Stomach smooth muscle (tissue), 2 donors: ENCODE measurements around the gene POLR3C.
A peak's percentile ranks its signal among the peaks of the same experiment; 100 is the strongest.

Experiments used
- H3K27ac ChIP-seq: one replicate; pipeline ENCODE4 v1.7.0; 2013; ENCODE audit warnings: mild to moderate bottlenecking, low read length, inconsistent platforms
- H3K27me3 ChIP-seq, 2 donors: one replicate each; pipeline ENCODE4 v1.7.0; 2013; ENCODE audit warnings: low read length in 2 of 2; ENCODE audit not compliant: insufficient read depth in 2 of 2, control insufficient read depth in 1 of 2
- H3K36me3 ChIP-seq, 2 donors: one replicate each; pipeline ENCODE4 v1.7.0; 2013; ENCODE audit warnings: low read length in 2 of 2; ENCODE audit not compliant: control insufficient read depth in 2 of 2, insufficient read depth in 2 of 2
- H3K4me1 ChIP-seq: one replicate; pipeline ENCODE4 v1.7.0; 2013; ENCODE audit warnings: low read length; ENCODE audit not compliant: control insufficient read depth, insufficient read depth
- H3K4me3 ChIP-seq, 2 donors: one replicate each; pipeline ENCODE4 v1.7.0; 2013; ENCODE audit warnings: low read length in 2 of 2
- H3K9ac ChIP-seq, 2 donors: one replicate each; pipeline ENCODE4 v1.7.0; 2013; ENCODE audit warnings: low read length in 2 of 2, mild to moderate bottlenecking in 1 of 2
- H3K9me3 ChIP-seq, 2 donors: one replicate each; pipeline ENCODE4 v1.7.0; 2013; ENCODE audit warnings: low read length in 2 of 2; ENCODE audit not compliant: control insufficient read depth in 2 of 2
- donor health status: healthy.
- donor health status: Pancreatic carcinoma.

The POLR3C gene

DNA sequence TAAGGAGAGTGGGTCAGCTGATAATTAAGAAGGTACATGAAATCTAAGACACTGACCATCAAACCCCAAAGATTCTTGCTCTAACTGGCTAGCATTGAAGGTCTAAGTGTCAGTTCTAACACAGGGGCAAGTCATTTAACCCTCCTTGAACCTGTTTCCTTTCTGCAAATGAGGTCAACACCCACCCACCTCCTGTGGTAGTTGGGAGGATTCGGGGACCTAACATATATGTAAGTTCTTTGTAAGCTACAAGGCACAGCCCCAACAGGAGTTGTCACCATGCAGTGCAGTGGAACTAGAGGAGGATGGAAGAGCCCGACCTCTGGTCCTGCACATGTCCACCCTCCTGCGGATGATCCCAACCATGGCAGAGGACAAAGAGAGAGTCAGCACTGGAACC lies 23.8 kb downstream of the POLR3C start:
- no peak overlapping the region for H3K27ac ChIP-seq
- peaks cover 28 to 38% of the 10 kb centered on the region in 2 donors for H3K36me3 ChIP-seq
- no peaks in the 10 kb centered on the region for H3K27me3 ChIP-seq
- H3K4me1 ChIP-seq: peaks cover 12% of the 10 kb centered on the region
- H3K9me3 ChIP-seq: no peaks in the 10 kb centered on the region
- H3K9ac ChIP-seq: no peak overlapping the region
- H3K4me3 ChIP-seq: no peak overlapping the region

DNA sequence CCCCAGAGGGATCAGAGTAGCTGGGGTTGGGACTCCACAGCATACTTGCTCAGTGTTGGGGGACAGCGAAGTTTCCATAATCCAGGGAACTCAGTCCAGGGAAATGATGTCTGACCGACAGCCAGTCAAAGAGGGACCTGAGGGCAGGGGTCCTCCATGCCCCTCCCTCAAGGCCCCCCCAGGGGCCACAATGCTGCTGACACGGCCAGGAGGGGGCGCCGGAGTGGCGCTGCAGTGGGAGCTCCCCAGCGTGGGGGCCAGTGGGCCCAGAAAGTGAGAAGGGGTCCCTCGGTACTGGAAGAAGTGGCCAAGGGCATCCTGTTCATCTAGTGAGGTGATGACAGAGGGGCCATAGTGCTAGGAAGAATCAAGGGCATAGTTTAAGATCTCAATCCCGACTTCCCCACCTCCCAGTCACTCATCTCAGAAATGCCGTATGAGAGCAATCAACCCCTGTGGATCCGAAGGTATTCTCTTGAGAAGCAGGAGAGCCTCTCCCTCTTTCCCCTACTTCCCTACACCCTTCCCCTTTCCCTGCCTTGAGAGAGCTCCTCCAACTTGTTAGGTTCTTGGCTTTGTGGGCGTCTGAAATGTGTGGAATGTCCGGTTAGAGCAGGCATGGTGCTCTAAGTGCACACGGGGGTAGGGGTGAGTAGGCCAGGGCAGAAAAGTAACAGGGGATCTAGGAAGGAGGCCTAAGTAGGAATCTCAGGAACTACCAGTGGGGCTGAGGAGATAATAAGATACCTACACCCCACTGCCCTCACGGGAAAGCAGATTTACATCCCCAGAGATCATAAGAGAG lies 25.6 kb downstream of the POLR3C start:
- Histone ChIP-seq H3K4me1 (peaks cover 12% of the 10 kb centered on the region), H3K9me3 (no peaks in the 10 kb centered on the region), H3K4me3 (no peak overlapping the region), H3K9ac (peak overlapping the region in 1 of 2 donors; percentile 21), H3K36me3 (peaks cover 39 to 48% of the 10 kb centered on the region in 2 donors), H3K27me3 (no peaks in the 10 kb centered on the region), H3K27ac (peak overlapping the region; percentile 31)

DNA sequence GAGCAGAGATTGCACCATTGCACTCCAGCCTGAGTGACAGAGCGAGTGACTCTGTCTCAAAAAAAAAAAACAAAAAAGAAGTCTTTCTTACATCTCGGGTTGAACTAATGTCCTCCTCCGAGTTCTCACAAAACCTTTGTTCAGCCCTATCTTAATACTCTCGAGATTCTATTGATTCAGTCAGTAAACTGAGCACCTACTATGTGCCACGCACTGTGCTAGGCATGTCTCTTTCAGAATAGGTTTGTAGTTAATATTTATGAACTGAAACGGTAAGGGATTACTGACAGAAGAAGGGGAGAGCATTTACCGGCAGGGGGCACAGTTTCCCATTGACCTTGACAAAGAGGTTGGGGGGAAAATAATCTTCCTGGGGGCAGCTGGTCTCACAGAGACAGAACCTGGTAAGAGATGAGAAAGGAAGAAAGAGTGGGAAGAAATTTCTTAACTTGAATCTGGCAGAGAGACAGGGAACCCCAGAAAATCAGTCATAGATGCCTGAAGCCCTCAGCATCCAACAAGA lies 31.5 kb downstream of the POLR3C start:
- Histone ChIP-seq H3K4me1 (peaks cover 20% of the 10 kb centered on the region), H3K9me3 (no peaks in the 10 kb centered on the region), H3K36me3 (peaks cover 43 to 47% of the 10 kb centered on the region in 2 donors), H3K27me3 (no peaks in the 10 kb centered on the region), H3K27ac (no peak overlapping the region), H3K9ac (no peak overlapping the region), H3K4me3 (no peak overlapping the region)

DNA sequence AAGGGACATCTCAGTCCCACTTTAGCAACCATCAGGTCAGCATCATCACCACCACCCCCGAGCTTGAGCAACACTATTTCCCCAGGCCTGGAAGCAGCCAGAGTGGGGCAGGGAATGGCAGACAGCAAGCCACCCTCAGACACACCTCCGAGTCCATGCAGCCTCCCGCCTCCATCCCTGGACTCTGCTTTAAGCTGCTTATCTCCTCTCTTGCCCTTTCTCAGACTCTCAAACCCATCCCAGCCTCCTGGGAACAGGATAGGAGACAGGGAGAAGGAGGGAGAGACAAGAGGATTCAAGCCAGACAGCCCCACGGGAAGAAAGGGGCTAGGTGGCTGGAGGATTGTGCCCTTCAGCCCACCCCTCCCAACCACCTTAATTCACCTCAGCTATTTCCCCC lies 33.2 kb downstream of the POLR3C start:
- peak overlapping the region in 1 of 2 donors; percentile 95 for H3K4me3 ChIP-seq
- peaks cover 33 to 39% of the 10 kb centered on the region in 2 donors for H3K36me3 ChIP-seq
- H3K4me1 ChIP-seq: peaks cover 20% of the 10 kb centered on the region
- peak overlapping the region in 1 of 2 donors; percentile 74 for H3K9ac ChIP-seq
- no peak overlapping the region for H3K27ac ChIP-seq
- no peaks in the 10 kb centered on the region for H3K27me3 ChIP-seq
- H3K9me3 ChIP-seq: no peaks in the 10 kb centered on the region

DNA sequence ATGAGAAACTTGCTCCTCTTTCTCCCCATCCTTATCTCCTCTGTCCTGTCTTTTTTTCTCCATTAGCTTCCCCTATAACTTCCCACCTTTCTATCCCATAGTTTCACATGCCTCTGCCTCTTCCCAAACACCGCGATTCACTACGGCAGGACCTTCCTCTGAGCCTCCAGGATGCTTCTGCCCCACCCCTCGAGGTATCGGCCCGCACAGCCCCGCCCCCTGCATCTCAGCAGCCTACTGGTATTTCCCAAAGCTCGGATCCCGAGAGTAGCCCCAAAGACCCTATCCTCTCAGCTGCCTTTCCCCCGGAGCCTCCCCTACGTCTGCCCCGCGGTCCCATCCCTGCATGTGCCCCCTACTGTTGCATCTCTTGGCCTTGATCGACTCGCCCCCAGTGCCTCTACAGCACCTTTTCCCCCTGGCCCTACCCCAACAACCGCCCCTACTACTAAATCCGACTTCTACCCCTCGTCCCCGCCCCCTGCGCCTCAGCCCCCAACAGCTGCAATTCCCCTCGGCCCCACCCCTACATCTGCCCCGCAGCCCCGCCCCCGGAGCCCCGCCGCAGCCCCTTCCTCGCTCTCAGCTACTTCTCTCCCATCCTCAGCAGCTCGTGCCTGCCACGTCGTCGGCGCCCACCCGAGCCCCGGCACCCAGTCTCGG lies 34.4 kb downstream of the POLR3C start:
- Histone ChIP-seq H3K27me3 (no peaks in the 10 kb centered on the region), H3K4me3 (peak overlapping the region; percentile 89 to 95), H3K27ac (peak overlapping the region; percentile 82), H3K36me3 (peaks cover 30 to 32% of the 10 kb centered on the region in 2 donors), H3K9ac (peak overlapping the region; percentile 64 to 74), H3K9me3 (no peaks in the 10 kb centered on the region), H3K4me1 (peaks cover 20% of the 10 kb centered on the region)

DNA sequence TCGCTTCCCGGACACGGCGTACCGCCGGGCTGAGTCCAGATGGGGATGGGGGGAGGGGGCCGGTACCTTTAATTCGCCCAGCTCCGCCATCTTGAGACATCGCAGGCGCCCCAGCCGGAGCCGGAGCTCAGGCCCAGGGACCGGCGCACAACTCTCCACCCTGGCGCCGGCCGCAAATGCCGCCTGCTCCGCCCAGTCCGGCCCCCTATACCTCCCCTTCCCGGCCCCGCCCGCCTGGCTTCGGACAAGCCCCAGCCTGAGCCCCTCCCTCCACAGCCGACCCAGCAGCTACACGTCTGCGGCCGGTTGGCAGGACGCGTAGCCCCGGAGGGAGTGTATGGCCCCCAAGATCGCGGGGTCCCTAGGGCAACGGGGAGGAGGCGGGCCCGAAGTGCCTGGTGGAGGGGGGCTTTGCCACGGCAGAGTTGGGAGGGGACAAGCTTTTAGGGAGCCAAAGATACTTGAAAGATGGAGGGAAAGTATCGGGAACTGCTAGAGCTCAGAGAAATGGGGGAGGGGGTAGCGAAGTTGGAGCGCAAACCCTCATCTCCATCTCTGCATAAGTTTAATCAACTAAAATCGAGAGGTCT lies 35.0 kb downstream of the POLR3C start, which contains the start of gene PIAS3:
Gene PIAS3, minus strand, starts transcription at position 181 of the 590 bp plus-strand sequence. Its CDS starts 91 bp downstream, at position 90.
- peaks cover 20% of the 10 kb centered on the region for H3K4me1 ChIP-seq
- no peaks in the 10 kb centered on the region for H3K9me3 ChIP-seq
- peaks cover 24 to 26% of the 10 kb centered on the region in 2 donors for H3K36me3 ChIP-seq
- H3K9ac ChIP-seq: peak within 1 kb of the TSS; percentile 74 to 87
- peak within 1 kb of the TSS; percentile 82 for H3K27ac ChIP-seq
- peak within 1 kb of the TSS; percentile 89 to 95 for H3K4me3 ChIP-seq
- no peaks in the 10 kb centered on the region for H3K27me3 ChIP-seq

DNA sequence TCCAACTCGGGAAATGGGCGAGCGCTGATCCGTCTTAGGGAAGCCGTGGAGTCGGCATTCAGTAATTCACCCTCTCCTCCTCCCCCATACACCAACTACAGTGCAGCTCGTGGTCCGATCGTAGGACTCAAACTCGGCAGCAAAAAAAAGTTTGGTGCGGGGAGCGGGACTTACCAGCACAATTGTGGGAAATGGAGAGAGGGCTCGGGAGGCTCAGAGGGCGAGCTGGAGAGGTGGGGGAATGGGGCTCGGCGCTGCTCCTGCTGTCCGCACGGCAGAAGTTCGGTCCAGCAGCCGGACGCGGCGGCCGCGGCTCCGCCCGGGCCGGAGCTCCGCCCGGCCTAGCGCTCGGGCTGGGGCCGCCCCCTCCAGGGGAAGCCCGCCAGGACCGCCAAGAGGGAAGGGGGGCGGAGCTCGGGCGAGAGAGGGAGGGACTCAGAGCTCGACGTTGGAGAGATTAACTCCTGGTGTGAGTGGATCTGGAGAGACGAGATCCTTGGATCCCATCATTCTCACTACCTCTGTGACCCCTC lies 35.6 kb downstream of the POLR3C start:
- Histone ChIP-seq H3K9ac (peak overlapping the region; percentile 74 to 87), H3K4me1 (peaks cover 20% of the 10 kb centered on the region), H3K4me3 (peak overlapping the region; percentile 89 to 95), H3K9me3 (no peaks in the 10 kb centered on the region), H3K27ac (peak overlapping the region; percentile 82), H3K36me3 (peaks cover 18 to 20% of the 10 kb centered on the region in 2 donors), H3K27me3 (no peaks in the 10 kb centered on the region)

DNA sequence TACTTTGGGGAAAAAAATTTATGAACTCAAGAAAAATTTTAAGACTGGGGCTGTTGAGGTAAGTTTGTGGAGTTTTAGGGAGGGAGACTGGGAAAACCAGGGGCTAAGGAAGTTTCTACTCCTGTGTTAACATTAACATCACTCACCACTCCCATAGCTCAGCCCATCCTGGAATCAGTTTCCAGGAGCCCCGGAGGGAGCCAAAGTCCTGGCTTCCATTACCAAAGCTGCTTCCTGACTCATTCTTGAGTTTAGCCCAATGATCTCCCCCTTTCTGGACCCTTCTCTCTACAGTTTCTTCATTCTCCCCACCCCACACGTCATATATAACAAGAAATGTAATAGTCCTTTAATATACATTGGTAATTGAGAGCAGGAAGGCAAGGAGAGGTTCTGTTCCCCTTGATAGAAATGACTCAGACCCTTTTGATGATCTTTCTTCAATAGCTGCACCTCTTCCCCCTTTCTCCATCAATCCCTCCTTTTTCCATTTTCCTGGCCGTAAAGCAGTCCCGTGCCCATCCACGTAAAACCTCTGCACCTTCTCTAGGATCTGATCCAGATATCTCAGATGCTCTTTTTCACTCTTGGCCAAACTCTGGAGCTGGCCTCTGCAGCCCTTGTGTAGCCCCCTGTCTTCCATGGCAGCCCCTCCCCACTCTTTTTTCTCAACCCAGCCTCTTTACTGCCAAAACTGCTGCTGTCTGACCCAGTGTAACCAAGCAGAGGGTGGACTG lies 39.5 kb downstream of the POLR3C start:
- Histone ChIP-seq H3K4me3 (no peak overlapping the region), H3K36me3 (peaks cover 9 to 17% of the 10 kb centered on the region in 2 donors), H3K9me3 (no peaks in the 10 kb centered on the region), H3K9ac (no peak overlapping the region), H3K27ac (no peak overlapping the region), H3K4me1 (peaks cover 7% of the 10 kb centered on the region), H3K27me3 (no peaks in the 10 kb centered on the region)

DNA sequence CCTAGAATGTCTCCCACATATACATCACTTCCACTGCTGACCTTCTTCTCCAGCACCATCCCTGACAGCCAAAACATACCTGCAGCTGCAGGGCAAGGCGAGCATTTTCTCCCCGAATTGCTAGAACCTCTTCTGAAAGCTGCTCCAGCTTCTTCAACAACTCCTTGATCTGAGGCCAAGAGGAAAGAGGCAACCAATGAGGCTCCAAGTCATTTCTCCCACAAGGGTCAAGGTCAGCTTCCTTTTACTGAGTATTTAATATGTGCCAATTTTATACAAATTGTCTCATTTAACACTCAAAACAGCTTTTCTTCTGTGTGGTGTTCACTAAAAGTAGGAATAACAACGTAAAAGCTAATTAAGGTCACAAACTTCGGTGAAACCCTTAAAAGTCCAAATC lies 44.2 kb downstream of the POLR3C start:
- H3K4me3 ChIP-seq: no peak overlapping the region
- H3K36me3 ChIP-seq: peaks cover 9 to 17% of the 10 kb centered on the region in 2 donors
- H3K9ac ChIP-seq: no peak overlapping the region
- peaks cover 22% of the 10 kb centered on the region for H3K4me1 ChIP-seq
- no peak overlapping the region for H3K27ac ChIP-seq
- no peaks in the 10 kb centered on the region for H3K27me3 ChIP-seq
- no peaks in the 10 kb centered on the region for H3K9me3 ChIP-seq
